Measurements from ENCODE around the gene ZNF223.

ZNF223 gene

GRCh38 chr19:44051650-44052402 lies at the start of gene ZNF223:
Gene ZNF223, plus strand, starts transcription at chr19:44052036. Its CDS starts 3,141 bp downstream, at chr19:44055177.
- peak; percentile 30 to 42 for DNase-seq

DNA sequence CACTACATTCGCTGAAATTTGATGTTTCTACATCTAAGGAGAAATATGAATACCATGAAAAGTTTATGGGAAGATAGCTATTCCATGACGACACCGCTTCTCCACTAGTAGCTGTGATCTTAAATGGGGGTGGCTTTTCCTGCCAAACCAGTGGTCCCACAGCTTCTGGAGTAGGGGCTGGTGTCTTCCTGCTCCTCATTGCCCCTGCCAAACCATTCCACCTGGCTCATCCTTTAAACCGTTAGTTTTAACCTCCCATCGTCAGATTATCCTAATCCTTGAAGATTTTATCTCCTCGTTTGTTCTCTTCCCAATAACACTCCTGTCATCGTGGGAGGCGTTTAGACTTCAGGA lies 49.6 kb upstream of the ZNF223 start:
- no peak for DNase-seq

DNA sequence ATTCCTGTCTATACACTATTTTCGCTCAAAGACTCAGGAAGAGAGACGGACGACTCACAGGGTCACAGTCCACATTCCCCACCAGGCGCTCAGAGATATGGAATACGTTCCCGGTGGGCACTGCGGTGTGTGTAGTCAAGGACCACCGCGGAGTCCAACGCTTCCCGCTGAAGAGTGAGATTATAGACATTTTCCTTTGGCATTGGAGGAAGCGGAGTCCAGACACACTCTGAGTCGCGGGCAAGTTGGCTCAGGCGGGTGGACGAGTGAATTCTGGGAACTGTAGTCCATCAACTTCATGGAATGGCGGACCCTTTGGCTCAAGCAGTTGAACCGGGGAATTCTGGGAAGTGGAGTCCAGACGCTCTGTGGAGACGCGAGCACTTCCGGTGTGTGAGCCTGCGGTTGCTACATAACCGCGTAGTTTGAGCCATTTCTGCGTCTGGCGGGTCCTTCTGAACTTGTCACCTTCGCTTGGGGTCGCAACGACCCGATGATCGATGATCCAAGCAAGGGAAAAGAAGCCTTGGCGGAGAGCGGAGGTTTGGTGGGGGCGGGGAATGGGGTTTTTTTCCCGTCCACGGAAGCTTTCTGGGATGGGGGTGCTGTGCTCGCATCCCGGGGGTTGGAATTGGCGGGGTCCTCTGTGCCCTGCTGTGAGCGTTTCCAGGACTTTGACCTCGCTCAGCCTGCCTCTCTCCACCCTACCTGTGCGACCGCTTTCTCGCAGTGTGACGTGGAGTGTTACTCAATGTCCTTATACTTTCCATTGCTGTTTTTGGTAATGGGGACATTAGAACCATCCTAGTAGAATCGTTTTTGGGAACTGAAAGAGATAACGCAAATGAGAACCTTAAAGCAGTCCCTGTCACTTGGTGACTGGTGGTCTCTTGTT lies 49.0 kb upstream of the ZNF223 start, which contains the start of gene ZNF230:
ZNF230 (plus strand) TSS at position 392 of the 895 bp plus-strand sequence. CDS start 4,122 bp downstream, outside the sequence.
- DNase-seq = peak; percentile 57 to 93

DNA sequence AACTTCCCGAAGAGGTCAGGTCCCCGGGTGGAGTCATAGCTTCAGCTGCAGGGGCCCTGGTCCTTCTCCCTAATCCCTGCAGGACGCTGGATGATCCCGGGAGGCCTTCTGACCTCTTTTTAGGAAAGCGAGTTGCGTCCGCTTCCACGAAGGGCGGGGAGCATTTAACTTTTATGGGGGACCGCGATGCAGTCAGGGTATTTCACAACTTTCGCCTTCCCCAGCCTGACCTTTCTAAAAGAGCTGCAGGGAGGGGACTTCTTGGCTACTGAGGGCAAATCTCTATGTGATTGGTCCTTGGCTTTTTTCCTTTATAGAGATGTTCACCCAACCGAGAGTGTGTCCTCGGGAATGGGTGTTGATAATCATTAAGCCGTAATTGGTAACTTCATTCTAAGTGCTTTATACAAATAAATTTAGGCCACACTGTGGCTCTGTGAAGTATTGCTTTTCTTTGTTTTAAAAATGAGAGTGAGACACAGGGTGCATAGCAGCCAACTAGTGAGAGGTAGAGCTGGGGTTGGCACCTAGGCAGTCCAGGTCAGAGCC lies 48.3 kb upstream of the ZNF223 start:
- no peak for DNase-seq

GRCh38 chr19:44005973-44006372 lies 45.9 kb upstream of the ZNF223 start:
- peak in 1 of 2 donors; percentile 4 for DNase-seq

- no peak for DNase-seq
Measured at GRCh38 chr19:44007473-44007872, 44.4 kb upstream of the ZNF223 start.

DNA sequence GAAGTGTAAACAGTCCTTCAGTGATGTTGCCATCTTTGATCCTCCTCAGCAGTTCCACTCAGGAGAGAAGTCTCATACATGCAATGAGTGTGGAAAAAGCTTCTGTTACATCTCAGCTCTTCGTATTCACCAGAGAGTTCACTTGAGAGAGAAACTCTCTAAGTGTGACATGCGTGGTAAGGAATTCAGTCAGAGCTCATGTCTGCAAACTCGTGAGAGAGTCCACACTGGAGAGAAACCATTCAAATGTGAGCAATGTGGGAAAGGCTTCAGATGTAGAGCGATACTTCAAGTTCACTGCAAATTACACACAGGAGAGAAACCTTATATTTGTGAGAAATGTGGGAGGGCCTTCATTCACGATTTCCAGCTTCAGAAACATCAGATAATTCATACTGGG lies 41.4 kb upstream of the ZNF223 start:
- DNase-seq = no peak

GRCh38 chr19:44019498-44019897 lies 32.3 kb upstream of the ZNF223 start:
- no peak for DNase-seq

- no peak for DNase-seq
Measured at GRCh38 chr19:44021221-44021620, 30.6 kb upstream of the ZNF223 start.

DNA sequence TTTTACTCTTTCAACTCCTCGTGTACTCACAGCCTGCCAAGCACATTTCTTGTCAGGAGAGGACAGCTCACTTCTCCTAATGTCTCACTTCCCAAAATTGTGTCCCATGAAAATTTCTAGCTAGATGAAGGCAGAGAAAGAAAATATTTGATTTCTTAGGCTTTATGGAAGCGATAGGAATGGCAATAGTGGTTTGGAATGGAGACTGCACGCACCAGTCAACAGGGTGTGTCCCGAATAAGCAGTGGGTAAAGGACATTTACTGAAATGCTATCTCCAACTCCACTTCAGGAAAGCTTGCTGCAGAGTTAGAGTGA lies 27.0 kb upstream of the ZNF223 start:
- no peak for DNase-seq

- peak; percentile 67 to 88 for DNase-seq
Measured at GRCh38 chr19:44025217-44025936, 26.5 kb upstream of the ZNF223 start, which contains the start of gene ZNF222. Gene ZNF222, plus strand, starts transcription at chr19:44025379. Its CDS starts 58 bp downstream, at chr19:44025437.

- no peak for DNase-seq
Measured at GRCh38 chr19:44026622-44027021, 25.2 kb upstream of the ZNF223 start.

DNA sequence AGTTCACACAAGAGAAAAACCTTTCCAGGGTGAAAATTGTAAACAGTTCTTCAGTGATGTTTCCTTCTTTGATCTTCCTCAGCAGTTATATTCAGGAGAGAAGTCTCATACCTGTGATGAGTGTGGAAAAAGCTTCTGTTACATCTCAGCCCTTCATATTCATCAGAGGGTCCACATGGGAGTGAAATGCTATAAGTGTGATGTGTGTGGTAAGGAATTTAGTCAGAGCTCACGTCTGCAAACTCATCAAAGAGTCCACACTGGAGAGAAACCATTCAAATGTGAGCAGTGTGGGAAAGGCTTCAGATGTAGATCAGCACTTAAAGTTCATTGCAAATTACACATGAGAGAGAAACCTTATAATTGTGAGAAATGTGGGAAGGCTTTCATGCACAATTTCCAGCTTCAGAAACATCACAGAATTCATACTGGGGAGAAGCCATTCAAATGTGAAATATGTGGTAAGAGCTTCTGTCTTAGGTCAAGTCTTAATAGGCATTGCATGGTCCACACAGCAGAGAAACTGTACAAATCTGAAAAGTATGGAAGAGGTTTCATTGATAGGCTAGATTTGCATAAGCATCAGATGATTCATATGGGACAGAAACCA lies 19.7 kb upstream of the ZNF223 start:
- DNase-seq = no peak

GRCh38 chr19:44042147-44042546 lies 9.7 kb upstream of the ZNF223 start:
- DNase-seq = no peak

- no peak for DNase-seq
Measured at GRCh38 chr19:44050740-44051649, 841 bp upstream of the ZNF223 start.

GRCh38 chr19:44055870-44056269 lies 4.0 kb downstream of the ZNF223 start:
- no peak for DNase-seq

GRCh38 chr19:44059229-44059628 lies 7.4 kb downstream of the ZNF223 start:
- DNase-seq = no peak

DNA sequence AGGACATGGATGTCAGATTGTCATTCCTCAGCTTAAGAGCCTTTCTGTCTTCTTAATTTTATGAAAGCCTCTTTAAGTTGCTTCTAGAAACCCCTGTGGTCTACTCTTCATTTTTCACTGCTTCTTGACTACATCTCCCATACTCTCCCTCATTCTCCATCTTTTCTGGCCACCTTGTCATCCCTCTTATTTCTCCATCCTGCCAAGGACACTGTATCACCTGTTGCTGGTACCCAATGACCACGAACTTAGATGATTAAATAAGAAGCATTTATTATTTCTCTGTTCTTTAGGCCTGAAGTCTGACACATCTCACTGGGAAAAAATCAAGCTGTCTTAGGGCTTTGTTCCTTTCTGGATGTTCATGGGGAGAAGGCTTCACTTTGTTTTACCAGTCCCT lies 9.2 kb downstream of the ZNF223 start:
- DNase-seq = no peak

DNA sequence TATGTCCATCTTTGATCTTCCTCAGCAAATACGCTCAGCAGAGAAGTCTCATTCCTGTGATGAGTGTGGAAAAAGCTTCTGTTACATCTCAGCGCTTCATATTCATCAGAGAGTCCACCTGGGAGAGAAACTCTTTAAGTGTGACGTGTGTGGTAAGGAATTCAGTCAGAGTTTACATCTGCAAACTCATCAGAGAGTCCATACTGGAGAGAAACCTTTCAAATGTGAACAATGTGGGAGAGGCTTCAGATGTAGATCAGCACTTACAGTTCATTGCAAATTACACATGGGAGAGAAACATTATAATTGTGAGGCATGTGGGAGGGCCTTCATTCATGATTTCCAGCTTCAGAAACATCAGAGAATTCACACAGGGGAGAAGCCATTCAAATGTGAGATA lies 14.5 kb downstream of the ZNF223 start:
- no peak for DNase-seq

DNA sequence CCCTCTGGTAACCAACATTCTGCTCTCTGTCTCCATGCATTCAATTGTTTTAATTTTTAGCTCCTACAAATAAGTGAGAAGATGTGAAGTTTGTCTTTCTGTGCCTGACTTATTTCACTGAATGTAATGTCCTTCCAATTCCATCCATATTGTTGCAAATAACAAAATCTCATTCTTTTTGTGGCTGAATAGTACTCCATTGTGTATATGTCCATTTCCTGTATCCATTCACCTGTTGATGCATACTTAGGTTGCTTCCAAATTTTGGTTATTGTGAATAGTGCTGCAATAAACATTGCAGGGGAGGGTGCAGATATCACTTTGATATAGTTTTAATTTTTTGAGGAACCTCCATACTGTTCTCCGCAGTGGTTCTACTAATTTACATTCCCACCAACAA lies 17.6 kb downstream of the ZNF223 start:
- no peak for DNase-seq

- peak; percentile 52 to 89 for DNase-seq
Measured at GRCh38 chr19:44071824-44072542, 20.1 kb downstream of the ZNF223 start, which contains the start of gene ZNF284. Gene ZNF284, plus strand, starts transcription at chr19:44072159. Its CDS starts 4,231 bp downstream, at chr19:44076390.

Data from bone marrow (tissue), 2 donors.